Measurements from ENCODE around the gene ASXL1.

ASXL1 gene

DNA sequence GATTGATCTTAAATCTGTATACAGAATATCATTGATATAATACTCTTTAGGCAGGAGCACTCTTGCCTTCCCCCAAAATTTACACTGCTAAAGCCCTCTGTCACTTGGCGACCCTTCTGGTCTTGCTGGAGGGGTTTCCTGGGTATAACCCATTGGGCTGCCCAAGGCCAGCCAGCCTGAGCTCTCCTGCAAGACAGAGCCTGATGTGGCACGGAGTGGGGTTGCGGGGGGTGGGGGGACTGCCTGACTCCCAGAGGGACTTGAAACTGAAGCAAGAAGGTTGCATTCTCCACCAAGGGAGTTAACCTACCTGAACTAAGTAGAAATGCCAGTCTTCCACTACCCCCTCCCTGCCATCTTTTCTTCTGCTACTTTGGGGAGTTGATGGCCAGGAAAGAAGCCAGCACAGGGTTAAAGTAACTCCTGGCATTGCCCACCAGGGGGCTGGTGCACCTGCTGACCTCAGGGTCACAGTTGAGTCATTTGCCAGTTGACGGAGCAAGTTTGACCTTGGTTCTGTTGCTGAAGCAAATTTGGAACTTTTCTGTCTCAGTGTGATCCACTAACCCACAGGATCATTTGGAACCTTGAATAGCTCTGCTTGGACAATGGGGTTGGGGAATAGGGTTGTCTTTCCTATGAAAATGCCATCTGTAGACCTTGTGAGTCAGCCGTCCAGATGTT lies 79.4 kb downstream of the ASXL1 start:
- Histone ChIP-seq H3K4me3 (no peak overlapping the region), H3K27me3 (ENCODE audit: low read depth) (no peaks in the 10 kb centered on the region), H3K9me3 (no peaks in the 10 kb centered on the region), H3K4me1 (peaks cover 6% of the 10 kb centered on the region), H3K36me3 (replicated peaks) (peaks cover 58% of the 10 kb centered on the region)
- no peak for DNase-seq (ENCODE audit: low spot score in 2 of 2)
- in situ Hi-C loops (cut with MboI; ENCODE audit: low sequenced_read_pairs) = no loop called here

- in situ Hi-C loops (cut with MboI; ENCODE audit: low sequenced_read_pairs) = no loop called here
- no peaks in the 10 kb centered on the region for H3K27me3 ChIP-seq (ENCODE audit: low read depth)
- peaks cover 6% of the 10 kb centered on the region for H3K4me1 ChIP-seq
- H3K36me3 ChIP-seq (replicated peaks) = peaks cover 50% of the 10 kb centered on the region
- no peaks in the 10 kb centered on the region for H3K9me3 ChIP-seq
- no peak for DNase-seq (ENCODE audit: low spot score in 2 of 2)
- H3K4me3 ChIP-seq = no peak overlapping the region
Observed at GRCh38 chr20:32438331-32438858, 80.3 kb downstream of the ASXL1 start.

GRCh38 chr20:32439132-32439829 lies 81.2 kb downstream of the ASXL1 start:
- Histone ChIP-seq H3K27me3 (ENCODE audit: low read depth) (no peaks in the 10 kb centered on the region), H3K9me3 (no peaks in the 10 kb centered on the region), H3K4me3 (no peak overlapping the region), H3K36me3 (replicated peaks) (peaks cover 41% of the 10 kb centered on the region), H3K4me1 (peaks cover 6% of the 10 kb centered on the region)
- no peak for DNase-seq (ENCODE audit: low spot score in 2 of 2)
- in situ Hi-C loops (cut with MboI; ENCODE audit: low sequenced_read_pairs) = no loop called here

- in situ Hi-C loops (cut with MboI; ENCODE audit: low sequenced_read_pairs) = no loop called here
- DNase-seq (ENCODE audit: low spot score in 2 of 2) = no peak
- Histone ChIP-seq H3K4me3 (no peak overlapping the region), H3K36me3 (replicated peaks) (peaks cover 34% of the 10 kb centered on the region), H3K9me3 (no peaks in the 10 kb centered on the region), H3K4me1 (peaks cover 6% of the 10 kb centered on the region), H3K27me3 (ENCODE audit: low read depth) (no peaks in the 10 kb centered on the region)
Observed at GRCh38 chr20:32440069-32440757, 82.1 kb downstream of the ASXL1 start.

DNA sequence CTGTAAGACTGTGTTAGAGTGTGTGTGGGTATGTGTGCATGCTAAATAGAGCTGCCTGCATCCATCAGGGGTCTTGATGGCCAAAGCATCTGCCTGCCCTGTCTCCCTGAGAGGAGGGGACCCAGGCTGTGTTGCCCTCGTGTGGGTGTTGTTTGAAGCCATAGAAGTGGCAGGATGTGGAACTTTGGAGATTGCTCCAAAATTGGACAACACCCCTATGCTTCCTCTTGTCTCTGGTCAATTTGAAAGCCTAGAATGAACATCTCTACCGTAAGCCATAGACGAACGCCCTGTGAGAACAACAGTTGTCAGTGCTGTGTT lies 82.6 kb downstream of the ASXL1 start:
- no peaks in the 10 kb centered on the region for H3K9me3 ChIP-seq
- in situ Hi-C loops (cut with MboI; ENCODE audit: low sequenced_read_pairs) = no loop called here
- peaks cover 33% of the 10 kb centered on the region for H3K36me3 ChIP-seq (replicated peaks)
- peaks cover 6% of the 10 kb centered on the region for H3K4me1 ChIP-seq
- DNase-seq (ENCODE audit: low spot score in 2 of 2) = no peak
- no peaks in the 10 kb centered on the region for H3K27me3 ChIP-seq (ENCODE audit: low read depth)
- H3K4me3 ChIP-seq = no peak overlapping the region

DNA sequence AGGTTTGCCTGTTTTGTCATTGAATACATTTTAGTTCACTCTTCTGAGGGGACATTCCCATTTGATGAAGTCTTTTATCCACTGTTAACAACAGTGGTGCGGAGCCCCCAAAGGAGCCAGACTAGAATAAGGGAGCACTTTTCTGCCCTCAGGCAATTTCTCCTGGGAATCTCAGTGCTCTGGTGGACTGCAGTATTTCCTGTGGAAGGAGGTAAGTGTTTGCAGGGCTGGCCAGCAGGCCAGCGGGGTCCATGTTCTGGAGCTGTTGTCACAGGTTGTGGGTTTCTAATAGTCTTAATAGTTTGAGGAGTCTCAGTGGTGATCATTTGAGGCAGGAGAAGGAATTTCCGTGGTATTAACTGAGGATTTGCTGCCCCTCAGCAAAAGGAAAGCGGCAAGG lies 83.5 kb downstream of the ASXL1 start:
- peaks cover 6% of the 10 kb centered on the region for H3K4me1 ChIP-seq
- H3K4me3 ChIP-seq = no peak overlapping the region
- H3K36me3 ChIP-seq (replicated peaks) = peaks cover 32% of the 10 kb centered on the region
- no peak for DNase-seq (ENCODE audit: low spot score in 2 of 2)
- H3K27me3 ChIP-seq (ENCODE audit: low read depth) = no peaks in the 10 kb centered on the region
- H3K9me3 ChIP-seq = no peaks in the 10 kb centered on the region
- in situ Hi-C loops (cut with MboI; ENCODE audit: low sequenced_read_pairs) = no loop called here

GRCh38 chr20:32442630-32443373 lies 84.7 kb downstream of the ASXL1 start:
- DNase-seq (ENCODE audit: low spot score in 2 of 2) = no peak
- Histone ChIP-seq H3K36me3 (replicated peaks) (peaks cover 23% of the 10 kb centered on the region), H3K4me1 (peaks cover 6% of the 10 kb centered on the region), H3K27me3 (ENCODE audit: low read depth) (no peaks in the 10 kb centered on the region), H3K4me3 (no peak overlapping the region), H3K9me3 (no peaks in the 10 kb centered on the region)
- in situ Hi-C loops (cut with MboI; ENCODE audit: low sequenced_read_pairs) = no loop called here

- no peak for DNase-seq (ENCODE audit: low spot score in 2 of 2)
- no peaks in the 10 kb centered on the region for H3K27me3 ChIP-seq (ENCODE audit: low read depth)
- peaks cover 21% of the 10 kb centered on the region for H3K36me3 ChIP-seq (replicated peaks)
- no peak overlapping the region for H3K4me3 ChIP-seq
- no peaks in the 10 kb centered on the region for H3K9me3 ChIP-seq
- peaks cover 6% of the 10 kb centered on the region for H3K4me1 ChIP-seq
- in situ Hi-C loops (cut with MboI; ENCODE audit: low sequenced_read_pairs) = no loop called here
Observed at GRCh38 chr20:32443386-32443974, 85.3 kb downstream of the ASXL1 start.

DNA sequence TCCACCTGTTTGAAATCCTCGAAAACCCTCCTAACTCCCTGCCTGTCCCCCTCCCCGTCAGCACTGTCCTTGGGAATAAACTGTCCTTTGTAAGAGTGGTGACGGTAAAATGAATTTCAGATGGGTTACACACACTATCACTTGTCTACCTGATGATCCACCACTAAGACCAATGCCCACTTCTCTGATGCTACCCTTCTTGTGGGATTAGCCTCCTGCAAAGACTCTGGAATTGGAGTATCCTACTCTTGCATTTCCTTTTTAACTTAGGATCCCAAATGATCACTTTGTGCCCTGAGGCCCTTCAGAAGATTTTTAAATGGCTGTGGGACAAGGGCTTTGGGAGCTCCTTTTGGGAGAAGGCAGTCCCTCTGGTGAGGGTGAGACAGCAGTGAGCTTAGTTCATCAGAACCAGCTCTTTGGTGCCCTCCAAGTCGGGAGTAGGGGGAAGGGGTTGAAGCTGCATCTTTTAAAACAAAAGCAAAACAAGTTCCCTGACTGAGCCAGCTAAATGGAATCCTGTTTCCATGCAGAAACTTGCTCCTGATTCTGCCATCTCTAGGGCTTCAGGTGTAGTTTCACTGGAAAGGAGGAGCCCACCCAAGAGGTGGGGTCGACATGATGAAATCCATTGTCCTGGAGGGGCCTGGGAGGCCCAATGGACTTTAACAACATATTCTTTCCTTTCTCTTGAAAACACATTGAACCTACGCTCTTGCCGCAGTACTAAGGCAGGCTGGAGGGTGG lies 86.5 kb downstream of the ASXL1 start:
- no peaks in the 10 kb centered on the region for H3K27me3 ChIP-seq (ENCODE audit: low read depth)
- no peak for DNase-seq (ENCODE audit: low spot score in 2 of 2)
- H3K9me3 ChIP-seq = no peaks in the 10 kb centered on the region
- peaks cover 17% of the 10 kb centered on the region for H3K36me3 ChIP-seq (replicated peaks)
- peaks cover 6% of the 10 kb centered on the region for H3K4me1 ChIP-seq
- H3K4me3 ChIP-seq = no peak overlapping the region
- in situ Hi-C loops (cut with MboI; ENCODE audit: low sequenced_read_pairs) = no loop called here

GRCh38 chr20:32445539-32446273 lies 87.6 kb downstream of the ASXL1 start:
- Histone ChIP-seq H3K36me3 (replicated peaks) (peaks cover 17% of the 10 kb centered on the region), H3K4me1 (peaks cover 5% of the 10 kb centered on the region), H3K4me3 (no peak overlapping the region), H3K27me3 (ENCODE audit: low read depth) (no peaks in the 10 kb centered on the region), H3K9me3 (no peaks in the 10 kb centered on the region)
- no peak for DNase-seq (ENCODE audit: low spot score in 2 of 2)
- in situ Hi-C loops (cut with MboI; ENCODE audit: low sequenced_read_pairs) = no loop called here

DNA sequence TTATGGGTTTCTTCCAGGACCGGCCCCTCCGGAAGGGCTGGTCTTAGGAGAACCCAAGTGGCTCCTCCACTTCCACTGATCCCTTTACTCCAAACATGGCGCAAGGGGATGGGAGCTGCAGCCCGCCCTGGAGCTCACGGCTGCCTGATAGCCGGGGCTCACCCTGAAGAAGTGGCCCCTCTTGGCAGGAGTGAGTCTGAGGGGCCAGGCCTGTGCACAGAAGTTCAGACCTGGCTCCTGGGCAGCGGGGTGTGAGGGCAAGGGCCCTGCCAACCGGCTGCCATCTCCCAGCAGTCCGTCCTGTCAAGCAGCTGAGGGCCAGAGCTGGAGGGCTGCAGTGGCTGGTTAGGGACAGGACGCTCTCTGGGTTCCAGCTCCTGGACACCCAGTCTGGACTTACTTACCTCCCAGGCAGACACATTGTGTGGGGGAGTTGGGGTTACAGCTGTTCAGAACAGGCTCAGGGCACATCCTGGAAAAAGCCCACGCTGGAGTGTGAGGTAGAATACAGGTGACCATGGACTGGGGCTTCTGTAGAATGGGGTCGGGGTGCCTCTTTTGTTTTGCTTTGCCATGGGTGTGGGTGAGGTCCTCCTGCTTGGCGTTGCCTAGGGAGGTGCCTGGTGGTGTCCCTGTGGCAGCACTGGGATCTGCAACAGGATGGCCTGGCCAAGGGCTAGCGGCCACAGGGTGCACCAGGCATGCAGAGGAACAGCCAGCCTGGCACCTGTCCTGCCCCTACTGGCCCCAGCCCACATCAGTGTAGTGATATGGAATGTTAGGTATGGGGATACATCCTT lies 88.4 kb downstream of the ASXL1 start:
- Histone ChIP-seq H3K36me3 (replicated peaks) (peaks cover 19% of the 10 kb centered on the region), H3K4me3 (no peak overlapping the region), H3K4me1 (no peaks in the 10 kb centered on the region; the same call in 1 of the 2 replicates), H3K9me3 (no peaks in the 10 kb centered on the region), H3K27me3 (ENCODE audit: low read depth) (no peaks in the 10 kb centered on the region)
- in situ Hi-C loops (cut with MboI; ENCODE audit: low sequenced_read_pairs) = no loop called here
- no peak for DNase-seq (ENCODE audit: low spot score in 2 of 2)
